K562 (cell line): ENCODE data around the gene NUP160. TPM values are rescaled to one million over a fixed set of nuclear protein-coding genes. Genes with fewer than 3 reads are reported as not detected.
A peak's percentile ranks its signal among the peaks of the same experiment; 100 is the strongest.
"Not testable (repeated sequence)": the region's sequence is repeated elsewhere in the genome, so short reads cannot be mapped to it uniquely, and the experiment has no call there.

Experiments
- ATAC-seq: fragments of 200-7000 bp; cut with Tn5 transposase; 3 replicates; pipeline ENCODE4 v1.9.1; 2020; ENCODE audit warnings: moderate library complexity
- BruUV-seq: library from RNA; stranded (reverse); fragments of 400-500 nt; replicated peaks from 2 replicates; lab custom pipeline; 2021; lab: Mats Ljungman, UMichigan
- CTCF ChIA-PET: fragments of 300-600 bp; formaldehyde crosslinking; extraction: SDS; loops from one replicate; lab custom pipeline; 2021; ENCODE audit warnings: low intra/inter-chr PET ratio; lab: Yijun Ruan, JAX
- POLR2A ChIA-PET: fragments of 300-600, 350-650 bp; sonication (Branson Sonifier 250); formaldehyde crosslinking; extraction: SDS; loops from one replicate; lab custom pipeline; 2021; ENCODE audit warnings: antibody characterized with exemption, inconsistent platforms; lab: Yijun Ruan, JAX
- DNase-seq, 4 experiments: peaks; one replicate each; pipeline versions ENCODE4 v3.0.0 to v3.0.0-alpha.2; 2011 to 2018; ENCODE audit warnings: low spot score in 3 of 4, mixed read lengths in 3 of 4; ENCODE audit errors: extremely low read depth in 1 of 4
- FAIRE-seq: peaks from 2 replicates; lab custom pipeline; 2011; peaks lifted over from hg19 to GRCh38; lab: Jason Lieb, UNC
- H2AFZ ChIP-seq: 2 replicates; pipeline ENCODE4 v1.6.0; 2011; ENCODE audit warnings: low read depth, low read length, control low read depth, inconsistent platforms
- H3K27ac ChIP-seq: fragments of 200-600 bp; 3 replicates; pipeline ENCODE4 v1.8.0; 2011; ENCODE audit warnings: low read depth, mild to moderate bottlenecking, control low read depth, inconsistent platforms, low read length, moderate library complexity, mixed read lengths; ENCODE audit errors: extremely low read depth
- H3K27me3 ChIP-seq, 2 experiments: fragments of 300-600 bp in 1 of 2; 2 replicates in 1 of 2; 3 replicates in 1 of 2; pipeline versions ENCODE4 v1.6.0 to v1.8.0; 2011; ENCODE audit warnings: inconsistent platforms in 2 of 2, low read length in 2 of 2, mild to moderate bottlenecking in 1 of 2, mixed read lengths in 1 of 2, moderate library complexity in 1 of 2; ENCODE audit not compliant: control insufficient read depth in 2 of 2, insufficient read depth in 2 of 2
- H3K36me3 ChIP-seq: fragments of 300-600 bp; 3 replicates; pipeline ENCODE4 v1.8.0; 2011; ENCODE audit warnings: mild to moderate bottlenecking, low read length, inconsistent platforms; ENCODE audit not compliant: control insufficient read depth, insufficient read depth
- H3K4me1 ChIP-seq, 2 experiments: fragments of 200-600 bp in 1 of 2; replicated peaks in 1 of 2; 2 replicates in 1 of 2; 3 replicates in 1 of 2; pipeline versions ENCODE4 v1.5.1 to v1.8.0; 2011; ENCODE audit warnings: inconsistent platforms in 2 of 2, low read length in 2 of 2, mild to moderate bottlenecking in 1 of 2, mixed read lengths in 1 of 2, moderate library complexity in 1 of 2; ENCODE audit not compliant: control insufficient read depth in 2 of 2, insufficient read depth in 2 of 2
- H3K4me2 ChIP-seq: 2 replicates; pipeline ENCODE4 v1.6.1; 2011; ENCODE audit warnings: low read length, control low read depth, inconsistent platforms, mixed read lengths; ENCODE audit not compliant: insufficient read depth
- H3K4me3 ChIP-seq: fragments of 200-600 bp; sonication (generic), shearing (Covaris generic); 2 replicates; pipeline ENCODE4 v1.5.1; 2016; ENCODE audit warnings: control low read depth, inconsistent platforms
- H3K79me2 ChIP-seq: fragments of 200-600 bp; 3 replicates; pipeline ENCODE4 v1.8.0; 2011; ENCODE audit warnings: low read length, inconsistent platforms; ENCODE audit not compliant: control insufficient read depth, insufficient read depth
- H3K9ac ChIP-seq, 2 experiments: 2 replicates each; pipeline versions ENCODE4 v1.6.0 to v1.6.1; 2011; ENCODE audit warnings: low read depth in 2 of 2, low read length in 2 of 2, control low read depth in 1 of 2, inconsistent platforms in 1 of 2, mild to moderate bottlenecking in 1 of 2, mixed read lengths in 1 of 2; ENCODE audit not compliant: insufficient read depth in 1 of 2
- H3K9me1 ChIP-seq: one replicate; pipeline ENCODE4 v1.6.0; 2011; ENCODE audit warnings: inconsistent platforms, mild to moderate bottlenecking, low read length, moderate library complexity; ENCODE audit not compliant: control insufficient read depth, insufficient read depth
- H3K9me3 ChIP-seq: replicated peaks from 2 replicates; pipeline ENCODE4 v1.5.1; 2011; ENCODE audit warnings: low read depth, low read length, inconsistent platforms; ENCODE audit not compliant: control insufficient read depth, insufficient read depth
- H4K20me1 ChIP-seq: replicated peaks from 2 replicates; pipeline ENCODE4 v1.6.1; 2011; ENCODE audit warnings: low read length, inconsistent platforms, mixed read lengths; ENCODE audit not compliant: control insufficient read depth, insufficient read depth
- BCOR ChIP-seq: fragments of 450-650 bp; IDR thresholded peaks from 2 replicates; pipeline ENCODE4 v1.6.1; 2016
- RBM25 ChIP-seq: fragments of 200-400 bp; formaldehyde crosslinking; IDR thresholded peaks from 2 replicates; pipeline ENCODE4 v1.6.1; 2018; ENCODE audit warnings: low read length, low read depth, moderate library complexity; ENCODE audit not compliant: severe bottlenecking
- ZNF121 ChIP-seq: sonication (generic); formaldehyde crosslinking; conservative IDR thresholded peaks from 2 replicates; pipeline ENCODE4 v1.8.0; 2022; ENCODE audit warnings: missing genetic modification reagents
- ZNF408 ChIP-seq: fragments of 250-450 bp; sonication (Bioruptor Pico); IDR thresholded peaks from 2 replicates; pipeline ENCODE4 v1.4.0; 2020; ENCODE audit warnings: low read depth, mild to moderate bottlenecking, moderate library complexity
- WGBS: fragments of 100-300 bp; shearing (Covaris generic); methylation state at CpG from one replicate; pipeline ENCODE4 v1.1.6; 2016; ENCODE audit warnings: low coverage, mixed read lengths; ENCODE audit not compliant: insufficient coverage; ENCODE audit errors: missing lambda C conversion rate; 5-methylcytosine and 5-hydroxymethylcytosine counted together
- in situ Hi-C: fragments of 300-500 bp; cut with MboI; formaldehyde crosslinking; loops from 4 replicates; pipeline ENCODE4 v1.15.0; 2018; ENCODE audit warnings: inconsistent platforms, mixed read lengths
- intact Hi-C: fragments of 100-400 bp; cut with micrococcal nuclease; formaldehyde crosslinking; loops from 2 replicates; pipeline ENCODE4 v1.14.2; 2022
- polyA plus RNA-seq, 8 experiments: library from polyadenylated mRNA; depleted of rRNA in 4 of 8; stranded (reverse) in 5 of 8; unstranded in 3 of 8; fragments of >200 nt; fragmentation: Nextera tagmentation in 2 of 8; fragmentation: Illumina TruSeq in 1 of 8; extraction: Ambion mirVana in 2 of 8; extraction: Trizol in 1 of 8; gene quantifications; 2 replicates each; pipeline versions ENCODE4 v1.2.1 to v1.2.3, GENCODE V29; 2011 to 2014; ENCODE audit warnings: inconsistent platforms in 1 of 8, missing spikeins in 1 of 8
- total RNA-seq, 7 experiments: library from RNA; depleted of rRNA in 6 of 7; stranded (reverse); fragments of >200 nt in 6 of 7; fragmentation: Illumina TruSeq in 2 of 7; extraction: Trizol in 2 of 7; gene quantifications; 2 replicates each; pipeline versions ENCODE4 v1.2.1 to v1.2.3, GENCODE V29; 2011 to 2021; ENCODE audit warnings: low replicate concordance in 1 of 7

NUP160 gene
- total and polyA plus RNA-seq, 9 of the 15 experiments (the other 6 are each of a cell fraction or from before 2014, with no cell fraction given): 41.5 to 112 (median 65.0) TPM

GRCh38 chr11:47773882-47774281 lies 74.3 kb downstream of the NUP160 start:
- no peak overlapping the region for H2AFZ ChIP-seq
- peaks cover 28% of the 10 kb centered on the region for H3K36me3 ChIP-seq
- no peaks in the 10 kb centered on the region for H3K9me3 ChIP-seq
- H3K9me1 ChIP-seq: no peaks in the 10 kb centered on the region
- H3K27me3 ChIP-seq: no peaks in the 10 kb centered on the region
- DNase-seq (no peak), FAIRE-seq (no peak), ATAC-seq (no peak)
- no peaks in the 10 kb centered on the region for H3K79me2 ChIP-seq
- intact Hi-C loops (no loop called here), in situ Hi-C loops (no loop called here)
- WGBS: 84% methylated on average over 3 of the region's 3 CpGs
- no peak overlapping the region for H3K27ac ChIP-seq
- POLR2A ChIA-PET: interaction anchor here (0.6 kb wide), 2 partner anchors 18 to 109 kb away, joined by 3 read pairs; no protein-coding TSS in a partner anchor
- H3K9ac ChIP-seq: no peak overlapping the region
- peaks cover 0 to 8% of the 10 kb centered on the region in 2 experiments; a peak in 3 of 5 replicates for H3K4me1 ChIP-seq
- BruUV-seq: no TSS peak
- H3K4me2 ChIP-seq: no peak overlapping the region
- H4K20me1 ChIP-seq: no peaks in the 10 kb centered on the region
- no peak overlapping the region for H3K4me3 ChIP-seq
- peak; percentile 47 for TF ChIP-seq RBM25
- 0 out of 2 replicates have a peak, but pooled peaks have one; percentile 29 for TF ChIP-seq BCOR
- TF ChIP-seq ZNF408 (CRISPR knock-in tag): no peak
- peak; percentile 90 for TF ChIP-seq ZNF121 (CRISPR knock-in tag)
- CTCF ChIA-PET: no interaction called here

GRCh38 chr11:47769556-47769955 lies 78.6 kb downstream of the NUP160 start:
- in situ Hi-C loops, FAIRE-seq, BruUV-seq, H2AFZ ChIP-seq, H3K9ac ChIP-seq, H3K9me1 ChIP-seq, CTCF ChIA-PET, H3K4me2 ChIP-seq, H3K36me3 ChIP-seq, ATAC-seq, H3K27ac ChIP-seq, H3K4me3 ChIP-seq, H3K9me3 ChIP-seq, H4K20me1 ChIP-seq, DNase-seq, H3K27me3 ChIP-seq: not testable (repeated sequence)
- Histone ChIP-seq H3K4me1 (peaks cover 8 to 19% of the 10 kb centered on the region in 2 experiments; a peak in 4 of 5 replicates), H3K79me2 (peaks cover 36% of the 10 kb centered on the region)
- intact Hi-C loops: loop anchor here (5.0 kb wide), 1 partner anchor 343 kb away; no protein-coding TSS in a partner anchor
- POLR2A ChIA-PET: interaction anchor here (0.6 kb wide), 1 partner anchor 23 kb away, joined by 3 read pairs; no protein-coding TSS in a partner anchor
- 67% methylated on average over 12 of the region's 14 CpGs for WGBS
